ENCODE results near the gene SWI5. TPM values are rescaled to one million over a fixed set of nuclear protein-coding genes. Genes with fewer than 3 reads are reported as not detected.

SWI5 gene
- total and polyA plus RNA-seq, 9 of the 15 experiments (the other 6 are each of a cell fraction or from before 2014, with no cell fraction given) = 62.8 to 133 (median 95.9) TPM

GRCh38 chr9:128249908-128250838 is 25.9 kb upstream of the SWI5 start (continued):
- TF ChIP-seq HNRNPLL (IDR thresholded peaks at IDR 0.05; ENCODE audit: low read depth, low read length, poor library complexity, severe bottlenecking) (peak; percentile 82), ZNF224 (CRISPR knock-in tag; IDR thresholded peaks at IDR 0.05) (no peak), POLR2G (IDR thresholded peaks at IDR 0.05; ENCODE audit: low read depth, low read length) (no peak), POLR2A (conservative IDR thresholded peaks at IDR 0.05) (peak; percentile 17; the same call in 1 of the 2 replicates), PML (IDR thresholded peaks at IDR 0.05; ENCODE audit: low read length) (no peak), RHOXF2B (CRISPR knock-in tag; conservative IDR thresholded peaks at IDR 0.05) (0 out of 2 replicates have a peak, but pooled peaks have one; percentile 43), RFX1 (IDR thresholded peaks at IDR 0.05) (no peak), ZNF77 (CRISPR knock-in tag; IDR thresholded peaks at IDR 0.05) (no peak), SP1 (CRISPR knock-in tag; IDR thresholded peaks at IDR 0.05) (no peak), ZNF232 (CRISPR knock-in tag; IDR thresholded peaks at IDR 0.05) (no peak), BRCA1 (IDR thresholded peaks at IDR 0.05) (no peak), BRCA1 (CRISPR knock-in tag; IDR thresholded peaks at IDR 0.05) (no peak), MECOM (CRISPR knock-in tag; IDR thresholded peaks at IDR 0.05) (no peak), SMAD4 (CRISPR knock-in tag; conservative IDR thresholded peaks at IDR 0.05) (peak; percentile 63; the same call in 1 of the 2 replicates), KAT7 (CRISPR knock-in tag; IDR thresholded peaks at IDR 0.05; ENCODE audit: borderline replicate concordance) (no peak), ZBTB33 (CRISPR knock-in tag; IDR thresholded peaks at IDR 0.05) (no peak), GTF2F1 (IDR thresholded peaks at IDR 0.05; ENCODE audit: low read depth, low read length) (no peak), POLR2H (tag; IDR thresholded peaks at IDR 0.05; ENCODE audit: low read depth) (no peak), ZNF280B (CRISPR knock-in tag; IDR thresholded peaks at IDR 0.05) (no peak), ZFP36 (IDR thresholded peaks at IDR 0.05; ENCODE audit: low read depth, low read length, partially characterized antibody) (no peak), ZNF57 (CRISPR knock-in tag; IDR thresholded peaks at IDR 0.05) (no peak), KDM2B (CRISPR knock-in tag; IDR thresholded peaks at IDR 0.05) (peak; percentile 97), JUN (IDR thresholded peaks at IDR 0.05; ENCODE audit: borderline replicate concordance, low read depth, low read length) (no peak; the same call in 1 of the 2 replicates), JUN (CRISPR knock-in tag; IDR thresholded peaks at IDR 0.05; ENCODE audit: borderline replicate concordance) (no peak), ELF4 (CRISPR knock-in tag; IDR thresholded peaks at IDR 0.05) (no peak), ZNF764 (CRISPR knock-in tag; IDR thresholded peaks at IDR 0.05; ENCODE audit: low read depth) (no peak), ARHGAP35 (IDR thresholded peaks at IDR 0.05; ENCODE audit: partially characterized antibody) (no peak), SMAD3 (CRISPR knock-in tag; conservative IDR thresholded peaks at IDR 0.05) (no peak), HCFC1 (IDR thresholded peaks at IDR 0.05; ENCODE audit: low read depth, low read length) (0 out of 2 replicates have a peak, but pooled peaks have one; percentile 19)
